ENCODE data around the gene POLR1D. TPM values are rescaled to one million over a fixed set of nuclear protein-coding genes. Genes with fewer than 3 reads are reported as not detected.

The POLR1D gene
- total RNA-seq, 1 donor = 88.1 TPM

DNA sequence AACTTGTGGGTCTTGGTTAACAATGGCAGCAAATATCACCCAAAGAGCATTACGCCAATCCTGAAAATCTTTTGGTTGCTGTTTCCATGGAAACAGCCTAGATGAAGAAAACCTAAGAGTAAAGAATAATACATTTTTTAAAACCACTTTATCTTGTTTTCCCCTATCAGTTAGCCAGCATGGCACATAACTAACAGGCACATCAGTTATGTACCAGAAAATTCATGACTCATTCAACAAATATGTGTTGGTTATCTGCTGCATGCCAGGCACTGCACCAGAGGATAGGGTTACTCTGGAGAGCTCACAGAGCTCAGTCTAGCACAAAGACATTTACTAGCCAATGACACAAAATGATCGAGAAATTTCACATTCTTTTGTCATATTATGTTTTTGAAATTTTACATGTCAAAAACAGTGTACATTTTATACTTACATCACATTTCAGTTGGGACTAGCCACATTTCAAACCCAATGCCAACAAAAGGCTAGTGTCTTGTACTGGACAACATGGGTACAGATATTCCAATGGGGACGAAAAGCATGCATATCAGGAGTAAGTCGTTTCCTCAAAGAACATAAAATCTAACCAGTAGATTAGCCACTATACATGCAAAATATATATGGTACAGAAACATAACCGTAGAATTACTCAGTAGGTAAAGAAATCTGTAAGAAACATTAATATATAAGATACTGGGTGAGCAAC, 21.7 kb upstream of the POLR1D start:
- H3K4me3 ChIP-seq (ENCODE audit: low read depth, low read length) = no peak overlapping the region
- peak; percentile 78 for DNase-seq (ENCODE audit: low read depth)
- TF ChIP-seq, protein P1, sequence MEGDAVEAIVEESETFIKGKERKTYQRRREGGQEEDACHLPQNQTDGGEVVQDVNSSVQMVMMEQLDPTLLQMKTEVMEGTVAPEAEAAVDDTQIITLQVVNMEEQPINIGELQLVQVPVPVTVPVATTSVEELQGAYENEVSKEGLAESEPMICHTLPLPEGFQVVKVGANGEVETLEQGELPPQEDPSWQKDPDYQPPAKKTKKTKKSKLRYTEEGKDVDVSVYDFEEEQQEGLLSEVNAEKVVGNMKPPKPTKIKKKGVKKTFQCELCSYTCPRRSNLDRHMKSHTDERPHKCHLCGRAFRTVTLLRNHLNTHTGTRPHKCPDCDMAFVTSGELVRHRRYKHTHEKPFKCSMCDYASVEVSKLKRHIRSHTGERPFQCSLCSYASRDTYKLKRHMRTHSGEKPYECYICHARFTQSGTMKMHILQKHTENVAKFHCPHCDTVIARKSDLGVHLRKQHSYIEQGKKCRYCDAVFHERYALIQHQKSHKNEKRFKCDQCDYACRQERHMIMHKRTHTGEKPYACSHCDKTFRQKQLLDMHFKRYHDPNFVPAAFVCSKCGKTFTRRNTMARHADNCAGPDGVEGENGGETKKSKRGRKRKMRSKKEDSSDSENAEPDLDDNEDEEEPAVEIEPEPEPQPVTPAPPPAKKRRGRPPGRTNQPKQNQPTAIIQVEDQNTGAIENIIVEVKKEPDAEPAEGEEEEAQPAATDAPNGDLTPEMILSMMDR (IDR thresholded peaks at IDR 0.05; ENCODE audit: insufficient read depth, low read length) = no peak

DNA sequence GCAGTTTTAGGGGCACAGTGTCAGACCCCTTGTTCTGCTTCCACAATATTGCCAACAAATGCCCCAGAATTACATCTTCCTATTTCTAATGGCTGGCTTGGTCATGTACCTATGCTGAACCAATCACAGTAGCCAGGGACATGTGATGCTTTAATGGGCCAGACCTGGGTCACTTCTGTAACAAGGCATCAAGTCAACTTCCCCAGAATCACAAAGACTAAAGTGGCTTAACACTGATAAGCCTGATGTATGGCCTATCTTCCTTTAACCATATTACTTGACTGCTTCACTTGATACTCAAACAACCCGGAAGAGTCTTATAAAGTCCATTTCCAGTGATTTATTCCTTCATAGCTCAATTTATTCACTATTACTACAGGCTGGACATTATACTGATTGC, 21.0 kb upstream of the POLR1D start:
- no peak for DNase-seq (ENCODE audit: low read depth)

DNA sequence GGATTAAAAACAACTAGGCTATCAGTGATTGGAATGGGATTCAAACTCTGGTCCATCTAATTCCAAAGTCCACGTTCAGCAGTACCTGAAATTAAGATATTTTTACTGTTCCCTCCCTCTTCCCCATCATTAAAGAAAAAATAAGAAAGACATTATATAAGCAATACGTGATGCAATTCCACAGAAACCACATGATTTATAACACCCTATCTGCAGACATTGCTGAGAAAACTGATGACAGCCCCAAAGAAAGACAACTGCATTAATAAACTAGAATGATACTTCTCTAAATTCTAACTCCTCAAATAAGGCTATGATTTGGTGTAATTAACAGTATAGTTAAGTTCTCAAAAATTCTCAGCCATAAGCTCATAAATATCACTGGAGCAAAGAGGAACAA, 20.5 kb upstream of the POLR1D start:
- no peak overlapping the region for H3K4me3 ChIP-seq (ENCODE audit: low read depth, low read length)
- TF ChIP-seq, protein P1 (IDR thresholded peaks at IDR 0.05; ENCODE audit: insufficient read depth, low read length) = no peak
- no peak for DNase-seq (ENCODE audit: low read depth)

More for the DNA sequence above, 21.0 kb upstream of the POLR1D start:
- no peak overlapping the region for H3K4me3 ChIP-seq (ENCODE audit: low read depth, low read length)
- TF ChIP-seq, protein P1 (IDR thresholded peaks at IDR 0.05; ENCODE audit: insufficient read depth, low read length) = no peak

DNA sequence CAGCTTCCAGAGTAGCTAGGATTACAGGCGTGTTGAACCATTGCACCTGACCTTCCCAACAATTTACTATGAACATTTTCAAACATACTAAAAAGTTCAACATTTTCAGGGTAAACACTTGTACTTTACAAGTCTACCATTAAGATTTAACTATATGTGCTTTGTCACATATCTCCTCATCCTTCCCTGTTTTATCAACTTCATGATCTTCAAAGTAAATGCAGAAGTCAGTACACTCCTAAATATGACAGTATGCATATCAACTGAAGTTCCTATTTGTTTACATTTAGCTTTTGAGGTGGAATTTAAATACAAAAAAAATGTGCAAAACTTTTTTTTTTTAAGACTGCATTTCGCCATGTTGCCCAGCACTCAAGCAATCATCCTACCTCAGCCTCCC, 19.9 kb upstream of the POLR1D start:
- no peak overlapping the region for H3K4me3 ChIP-seq (ENCODE audit: low read depth, low read length)
- TF ChIP-seq, protein P1 (IDR thresholded peaks at IDR 0.05; ENCODE audit: insufficient read depth, low read length) = no peak
- DNase-seq (ENCODE audit: low read depth) = no peak

DNA sequence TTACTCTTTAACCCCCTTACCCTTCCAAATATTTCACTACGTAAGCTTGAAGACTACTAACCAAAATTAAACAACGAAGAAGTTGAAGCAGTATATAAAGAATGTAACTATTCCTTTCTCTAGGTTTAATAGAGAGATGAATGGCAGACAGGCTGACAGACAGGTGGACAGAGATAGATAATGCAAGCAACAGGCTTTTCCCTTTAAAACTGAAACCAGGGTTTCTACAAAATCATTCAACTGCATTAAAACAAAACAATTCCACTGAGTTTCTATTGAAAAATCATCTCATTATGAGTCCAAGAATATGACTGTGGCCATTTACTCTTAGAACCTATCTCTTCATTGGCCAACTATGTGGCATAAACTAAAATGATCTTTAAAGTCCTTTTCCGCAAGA, 16.6 kb upstream of the POLR1D start:
- H3K4me3 ChIP-seq (ENCODE audit: low read depth, low read length) = no peak overlapping the region
- no peak for DNase-seq (ENCODE audit: low read depth)
- TF ChIP-seq, protein P1 (IDR thresholded peaks at IDR 0.05; ENCODE audit: insufficient read depth, low read length) = no peak

DNA sequence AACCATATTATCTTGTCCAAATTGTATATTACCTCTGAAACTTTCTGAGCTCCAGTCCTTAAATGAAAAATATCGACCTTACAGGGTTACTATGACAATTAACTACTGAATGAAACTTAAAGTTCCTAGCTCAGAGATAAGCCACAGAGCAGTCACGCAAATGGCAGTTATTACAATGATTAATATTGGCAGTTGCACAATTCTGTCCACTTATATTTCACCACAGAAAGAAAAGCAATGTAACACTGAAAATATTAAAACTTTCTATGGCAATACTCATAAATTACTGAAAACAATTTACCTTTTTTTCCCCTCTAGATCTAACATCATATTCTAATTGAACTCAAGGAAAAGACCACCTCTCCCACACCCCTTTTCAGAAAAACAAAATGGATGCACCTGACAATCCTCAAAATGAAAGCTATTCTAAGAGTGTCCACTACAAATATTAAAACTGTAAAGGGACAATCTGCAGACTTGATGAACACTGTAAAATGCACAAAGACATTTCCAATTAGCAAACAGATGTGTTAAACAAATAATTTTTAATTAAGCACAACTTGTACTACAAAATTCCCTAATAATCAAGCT, 16.0 kb upstream of the POLR1D start:
- TF ChIP-seq, protein P1 (IDR thresholded peaks at IDR 0.05; ENCODE audit: insufficient read depth, low read length) = no peak
- no peak overlapping the region for H3K4me3 ChIP-seq (ENCODE audit: low read depth, low read length)
- DNase-seq (ENCODE audit: low read depth) = peak; percentile 50

Data from fibroblast of the aortic adventitia (primary cell).